EH (cell line): ENCODE data around the gene CMTM2.
"Not testable (repeated sequence)": the region's sequence is repeated elsewhere in the genome, so short reads cannot be mapped to it uniquely, and the experiment has no call there.

Source experiments
- DNase-seq: peaks from one replicate; pipeline ENCODE4 v3.0.0-alpha.2; 2015; ENCODE audit warnings: low read depth

CMTM2 gene

GRCh38 chr16:66608241-66609138 is 29.2 kb downstream of the CMTM2 start:
- DNase-seq, result peak; percentile 88

- no peak for DNase-seq
Measured at GRCh38 chr16:66609139-66609510, 29.9 kb downstream of the CMTM2 start.

GRCh38 chr16:66610111-66610820 is 31.0 kb downstream of the CMTM2 start:
- DNase-seq, result no peak

GRCh38 chr16:66611911-66612310 is 32.6 kb downstream of the CMTM2 start:
- DNase-seq, result not testable (repeated sequence)

- DNase-seq, result no peak
Measured at GRCh38 chr16:66612422-66612821, 33.2 kb downstream of the CMTM2 start.

GRCh38 chr16:66614161-66614802 is 35.0 kb downstream of the CMTM2 start:
- DNase-seq, result peak; percentile 16

- DNase-seq, result no peak
Measured at GRCh38 chr16:66616169-66616568, 36.9 kb downstream of the CMTM2 start.

GRCh38 chr16:66616592-66616991 is 37.3 kb downstream of the CMTM2 start:
- DNase-seq, result no peak

- no peak for DNase-seq
Measured at GRCh38 chr16:66617010-66617434, 37.8 kb downstream of the CMTM2 start.

- DNase-seq, result no peak
Measured at GRCh38 chr16:66617728-66618127, 38.5 kb downstream of the CMTM2 start.

GRCh38 chr16:66618588-66619375 is 39.5 kb downstream of the CMTM2 start:
- peak; percentile 99 for DNase-seq

- DNase-seq, result peak; percentile 88
Measured at GRCh38 chr16:66619534-66620428, 40.5 kb downstream of the CMTM2 start.

- DNase-seq, result no peak
Measured at GRCh38 chr16:66620429-66620795, 41.1 kb downstream of the CMTM2 start.

GRCh38 chr16:66621973-66622372 is 42.7 kb downstream of the CMTM2 start:
- no peak for DNase-seq

- no peak for DNase-seq
Measured at GRCh38 chr16:66622863-66623262, 43.6 kb downstream of the CMTM2 start.

GRCh38 chr16:66623755-66624154 is 44.5 kb downstream of the CMTM2 start:
- DNase-seq, result no peak

- not testable (repeated sequence) for DNase-seq
Measured at GRCh38 chr16:66627611-66628378, 48.5 kb downstream of the CMTM2 start.

GRCh38 chr16:66629856-66630255 is 50.6 kb downstream of the CMTM2 start:
- DNase-seq, result no peak

GRCh38 chr16:66630561-66631260 is 51.4 kb downstream of the CMTM2 start:
- not testable (repeated sequence) for DNase-seq
